Medulla oblongata (tissue), 1 donor: Measurements from ENCODE around the gene TLNRD1.
"Not testable (repeated sequence)": the region's sequence is repeated elsewhere in the genome, so short reads cannot be mapped to it uniquely, and the experiment has no call there.

ENCODE experiments used
- DNase-seq: peaks from one replicate; pipeline ENCODE4 v3.0.0-alpha.2; 2015; ENCODE audit errors: extremely low spot score

The TLNRD1 gene

GRCh38 chr15:81000624-81001151, at the start of gene TLNRD1:
TSS of gene TLNRD1 (plus strand) at chr15:81000923. CDS start at chr15:81002272, 1,349 bp downstream.
- peak; percentile 87 for DNase-seq

- DNase-seq = no peak
These were observed 48.8 kb upstream of the TLNRD1 start for GRCh38 chr15:80951941-80952340.

- DNase-seq = no peak
These were observed 47.4 kb upstream of the TLNRD1 start for GRCh38 chr15:80953001-80953952.

GRCh38 chr15:80953953-80954778, 46.6 kb upstream of the TLNRD1 start:
- DNase-seq = no peak

- not testable (repeated sequence) for DNase-seq
These were observed 44.9 kb upstream of the TLNRD1 start for GRCh38 chr15:80955571-80956452.

GRCh38 chr15:80957556-80957955, 43.2 kb upstream of the TLNRD1 start:
- DNase-seq = no peak

- no peak for DNase-seq
These were observed 42.7 kb upstream of the TLNRD1 start for GRCh38 chr15:80957976-80958375.

GRCh38 chr15:80958818-80959495, 41.8 kb upstream of the TLNRD1 start:
- DNase-seq = no peak

GRCh38 chr15:80965454-80965853, 35.3 kb upstream of the TLNRD1 start:
- not testable (repeated sequence) for DNase-seq

GRCh38 chr15:80966431-80967197, 34.1 kb upstream of the TLNRD1 start:
- no peak for DNase-seq

GRCh38 chr15:80967451-80967850, 33.3 kb upstream of the TLNRD1 start:
- DNase-seq = no peak

GRCh38 chr15:80967991-80968510, 32.7 kb upstream of the TLNRD1 start:
- no peak for DNase-seq

GRCh38 chr15:80969316-80969715, 31.4 kb upstream of the TLNRD1 start:
- DNase-seq = no peak

GRCh38 chr15:80970018-80970657, 30.6 kb upstream of the TLNRD1 start:
- DNase-seq = peak; percentile 81

- no peak for DNase-seq
These were observed 30.1 kb upstream of the TLNRD1 start for GRCh38 chr15:80970658-80971057.

- no peak for DNase-seq
These were observed 29.6 kb upstream of the TLNRD1 start for GRCh38 chr15:80971143-80971542.

GRCh38 chr15:80972276-80972675, 28.4 kb upstream of the TLNRD1 start:
- DNase-seq = no peak

GRCh38 chr15:80974914-80975313, 25.8 kb upstream of the TLNRD1 start:
- no peak for DNase-seq

- no peak for DNase-seq
These were observed 23.9 kb upstream of the TLNRD1 start for GRCh38 chr15:80976851-80977250.
